Testis (tissue), 3 donors: ENCODE results near the gene AP1M1. TPM values are rescaled to one million over a fixed set of nuclear protein-coding genes. Genes with fewer than 3 reads are reported as not detected.

Source experiments
- DNase-seq: peaks from one replicate; pipeline ENCODE4 v3.0.0-alpha.2; 2019
- H3K27ac ChIP-seq, 2 donors: fragments of 200-600 bp; sonication (generic); one replicate each; pipeline ENCODE4 v1.5.1; 2019
- H3K27me3 ChIP-seq: fragments of 200-600 bp; sonication (generic); one replicate; pipeline ENCODE4 v1.5.1; 2019
- H3K36me3 ChIP-seq: fragments of 200-600 bp; sonication (generic); one replicate; pipeline ENCODE4 v1.5.1; 2017; ENCODE audit warnings: low read depth; ENCODE audit errors: missing control alignments
- H3K4me1 ChIP-seq: fragments of 200-600 bp; sonication (generic); one replicate; pipeline ENCODE4 v1.5.1; 2019
- H3K4me3 ChIP-seq, 2 donors: fragments of 200-600 bp; sonication (generic); one replicate each; pipeline ENCODE4 v1.5.1; 2017 to 2019
- H3K9me3 ChIP-seq: fragments of 200-600 bp; sonication (generic); one replicate; pipeline ENCODE4 v1.5.1; 2017
- CTCF ChIP-seq, 3 experiments: fragments of 450-650 bp in 2 of 3; fragments of 200-600 bp in 1 of 3; sonication (generic) in 1 of 3; IDR thresholded peaks; one replicate each; pipeline ENCODE4 v1.5.1; 2016 to 2019; ENCODE audit warnings: antibody characterized with exemption in 3 of 3, mild to moderate bottlenecking in 2 of 3, moderate library complexity in 1 of 3
- POLR2A ChIP-seq: fragments of 450-650 bp; IDR thresholded peaks from one replicate; pipeline ENCODE4 v1.6.1; 2017; ENCODE audit warnings: antibody characterized with exemption, mild to moderate bottlenecking, moderate library complexity
- WGBS, 2 donors: methylation state at CpG; one replicate each; pipeline ENCODE4 v1.1.5; 2018; 5-methylcytosine and 5-hydroxymethylcytosine counted together
- intact Hi-C: fragments of 100-400 bp; cut with DNase I; formaldehyde crosslinking; loops from one replicate; pipeline ENCODE4 v1.15.1; 2023; ENCODE audit warnings: low total_unique reads
- polyA plus RNA-seq: library from polyadenylated mRNA; stranded (reverse); fragments of 350-450 nt; fragmentation: Illumina TruSeq; extraction: RNeasy Lipid Tissue Mini Kit (QIAGEN cat#74804); gene quantifications from one replicate; pipeline ENCODE4 v1.2.3, GENCODE V29; 2014; ENCODE audit warnings: low read depth, low replicate concordance; ENCODE audit not compliant: insufficient read depth
- total RNA-seq, 2 donors: library from RNA; depleted of rRNA; stranded (reverse); fragments of >200 nt; gene quantifications; one replicate each; pipeline ENCODE4 v1.2.3, GENCODE V29; 2016

Gene AP1M1
- total and polyA plus RNA-seq, 3 donors from 2014 or later, result 134 to 172 (median 145) TPM

- 24 to 31% methylated on average over 18 of the region's 18 CpGs for WGBS, 2 donors
- no peak overlapping the region for H3K27ac ChIP-seq
- no peaks in the 10 kb centered on the region for H3K9me3 ChIP-seq
- peak overlapping the region; percentile 82 to 92 for H3K4me3 ChIP-seq
- H3K36me3 ChIP-seq, result no peaks in the 10 kb centered on the region
- intact Hi-C loops, result loop anchor here (5.0 to 10.0 kb wide), 2 partner anchors 70 to 142 kb away; partner anchors contain the start of gene RAB8A
- no peaks in the 10 kb centered on the region for H3K27me3 ChIP-seq
- no peak for TF ChIP-seq POLR2A
- TF ChIP-seq CTCF (IDR thresholded peaks at IDR 0.05), result no peak
- no peak for DNase-seq
- peaks cover 6% of the 10 kb centered on the region for H3K4me1 ChIP-seq
Observed at GRCh38 chr19:16184665-16185122, 13.0 kb upstream of the AP1M1 start.

GRCh38 chr19:16185123-16185767, 12.5 kb upstream of the AP1M1 start, which contains the start of gene FAM32A:
Gene FAM32A (plus strand): TSS chr19:16185410. CDS start chr19:16185443, 33 bp downstream.
- WGBS, 2 donors, result 0 to 1% methylated on average over 31 to 39 of the region's 39 CpGs
- H3K27me3 ChIP-seq, result no peaks in the 10 kb centered on the region
- DNase-seq, result peak; percentile 98
- H3K36me3 ChIP-seq, result no peaks in the 10 kb centered on the region
- TF ChIP-seq POLR2A (no peak), CTCF (IDR thresholded peaks at IDR 0.05) (peak in 2 of 3 experiments; percentile 8 to 29)
- H3K9me3 ChIP-seq, result no peaks in the 10 kb centered on the region
- peak within 1 kb of the TSS; percentile 82 to 92 for H3K4me3 ChIP-seq
- peaks cover 6% of the 10 kb centered on the region for H3K4me1 ChIP-seq
- intact Hi-C loops, result loop anchor here (10.0 kb wide), 1 partner anchor 70 kb away; the partner anchor contains the start of gene RAB8A
- H3K27ac ChIP-seq, result peak within 1 kb of the TSS; percentile 46 to 75

- Histone ChIP-seq H3K36me3 (no peaks in the 10 kb centered on the region), H3K4me1 (peaks cover 6% of the 10 kb centered on the region), H3K27ac (peak overlapping the region; percentile 46 to 75), H3K9me3 (no peaks in the 10 kb centered on the region), H3K4me3 (peak overlapping the region; percentile 82 to 92), H3K27me3 (no peaks in the 10 kb centered on the region)
- intact Hi-C loops, result loop anchor here (10.0 kb wide), 1 partner anchor 71 kb away; the partner anchor contains the start of gene RAB8A
- TF ChIP-seq CTCF (IDR thresholded peaks at IDR 0.05) (no peak), POLR2A (no peak)
- peak; percentile 72 for DNase-seq
- 0 to 1% methylated on average over 20 of the region's 20 CpGs for WGBS, 2 donors
Observed at GRCh38 chr19:16185768-16186123, 12.0 kb upstream of the AP1M1 start.

GRCh38 chr19:16188521-16188920, 9.2 kb upstream of the AP1M1 start:
- H3K27ac ChIP-seq, result no peak overlapping the region
- DNase-seq, result no peak
- no peak overlapping the region for H3K4me3 ChIP-seq
- no peak for TF ChIP-seq CTCF (IDR thresholded peaks at IDR 0.05)
- no peak for TF ChIP-seq POLR2A
- intact Hi-C loops, result loop anchor here (10.0 kb wide), 1 partner anchor 74 kb away; the partner anchor contains the start of gene RAB8A
- H3K9me3 ChIP-seq, result no peaks in the 10 kb centered on the region
- WGBS, 2 donors, result 94 to 96% methylated on average over 2 to 3 of the region's 3 CpGs
- no peaks in the 10 kb centered on the region for H3K27me3 ChIP-seq
- peaks cover 6% of the 10 kb centered on the region for H3K4me1 ChIP-seq
- H3K36me3 ChIP-seq, result no peaks in the 10 kb centered on the region
